Lower lobe of right lung (tissue), 2 donors: Measurements from ENCODE around the gene VPS41. TPM values are rescaled to one million over a fixed set of nuclear protein-coding genes. Genes with fewer than 3 reads are reported as not detected.
"Not testable (repeated sequence)": the region's sequence is repeated elsewhere in the genome, so short reads cannot be mapped to it uniquely, and the experiment has no call there.

ENCODE experiments used
- ATAC-seq, 2 donors: fragments of 200-7000 bp; cut with Tn5 transposase; one replicate each; pipeline ENCODE4 v1.9.1; 2020 to 2022; ENCODE audit warnings: mild to moderate bottlenecking in 2 of 2, moderate library complexity in 2 of 2
- DNase-seq: peaks from one replicate; pipeline ENCODE4 v3.0.0-alpha.2; 2020
- H3K27ac ChIP-seq: fragments of 200-600 bp; one replicate; pipeline ENCODE4 v1.8.0; 2022
- H3K27me3 ChIP-seq: fragments of 200-600 bp; one replicate; pipeline ENCODE4 v1.8.0; 2022; ENCODE audit warnings: low read depth
- H3K36me3 ChIP-seq: fragments of 200-600 bp; one replicate; pipeline ENCODE4 v1.8.0; 2022; ENCODE audit warnings: mild to moderate bottlenecking
- H3K4me1 ChIP-seq: fragments of 200-600 bp; one replicate; pipeline ENCODE4 v1.8.0; 2022
- H3K4me3 ChIP-seq: fragments of 200-600 bp; one replicate; pipeline ENCODE4 v1.8.0; 2022; ENCODE audit warnings: mild to moderate bottlenecking
- H3K9me3 ChIP-seq: fragments of 200-600 bp; one replicate; pipeline ENCODE4 v1.8.0; 2022
- intact Hi-C: fragments of 100-400 bp; cut with DNase I; formaldehyde crosslinking; loops from one replicate; pipeline ENCODE4 v1.11.0; 2022
- total RNA-seq: library from RNA; stranded (reverse); fragmentation: NEBNext Ultra II Directional; extraction: Animal tissue kit (Norgen Biotek cat#: 25700); gene quantifications from one replicate; pipeline ENCODE4 v1.2.1, GENCODE V29; 2021
- TF ChIP-seq, protein P1 (sequence below): fragments of 200-600 bp; IDR thresholded peaks from one replicate; pipeline ENCODE4 v1.8.0; 2022; ENCODE audit warnings: antibody characterized with exemption, mild to moderate bottlenecking
- donor health status: DM: no; HTN: yes; CAD: no; lungs with severe emphysema.

VPS41 gene
- total RNA-seq, 1 donor from 2014 or later = 103 TPM

DNA sequence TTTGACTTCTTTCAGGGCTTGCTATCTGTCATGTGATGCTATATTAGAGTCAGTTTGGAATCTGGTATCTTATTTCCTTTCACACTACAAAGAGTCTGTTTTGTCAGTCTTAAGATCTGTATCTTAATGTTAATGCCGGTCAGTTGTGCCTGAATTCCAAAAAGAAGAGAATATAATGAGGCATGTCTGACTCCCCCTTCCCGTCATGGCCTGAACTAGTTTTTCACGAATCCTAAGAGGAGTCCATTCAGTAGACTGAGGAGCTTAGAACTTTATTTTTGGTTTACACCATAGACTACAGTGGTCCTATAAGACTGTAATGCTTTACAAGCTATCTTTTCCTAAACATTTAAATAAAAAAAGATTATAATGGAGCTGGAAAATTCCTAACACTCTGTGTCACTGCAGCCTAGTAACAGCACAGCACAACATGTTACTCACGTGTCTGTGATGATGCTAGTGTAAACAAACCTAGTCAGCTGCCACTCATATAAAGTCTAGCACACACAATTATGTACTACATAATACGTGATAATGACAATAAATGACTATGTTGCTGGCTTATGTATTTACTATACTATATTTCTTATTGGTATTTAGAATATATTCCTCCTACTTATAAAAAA lies 50.6 kb downstream of the VPS41 start:
- Histone ChIP-seq H3K9me3 (no peaks in the 10 kb centered on the region), H3K36me3 (peaks cover 3% of the 10 kb centered on the region), H3K4me3 (no peak overlapping the region), H3K27ac (no peak overlapping the region), H3K27me3 (no peaks in the 10 kb centered on the region), H3K4me1 (peaks cover 4% of the 10 kb centered on the region)
- intact Hi-C loops = no loop called here
- TF ChIP-seq, protein P1, sequence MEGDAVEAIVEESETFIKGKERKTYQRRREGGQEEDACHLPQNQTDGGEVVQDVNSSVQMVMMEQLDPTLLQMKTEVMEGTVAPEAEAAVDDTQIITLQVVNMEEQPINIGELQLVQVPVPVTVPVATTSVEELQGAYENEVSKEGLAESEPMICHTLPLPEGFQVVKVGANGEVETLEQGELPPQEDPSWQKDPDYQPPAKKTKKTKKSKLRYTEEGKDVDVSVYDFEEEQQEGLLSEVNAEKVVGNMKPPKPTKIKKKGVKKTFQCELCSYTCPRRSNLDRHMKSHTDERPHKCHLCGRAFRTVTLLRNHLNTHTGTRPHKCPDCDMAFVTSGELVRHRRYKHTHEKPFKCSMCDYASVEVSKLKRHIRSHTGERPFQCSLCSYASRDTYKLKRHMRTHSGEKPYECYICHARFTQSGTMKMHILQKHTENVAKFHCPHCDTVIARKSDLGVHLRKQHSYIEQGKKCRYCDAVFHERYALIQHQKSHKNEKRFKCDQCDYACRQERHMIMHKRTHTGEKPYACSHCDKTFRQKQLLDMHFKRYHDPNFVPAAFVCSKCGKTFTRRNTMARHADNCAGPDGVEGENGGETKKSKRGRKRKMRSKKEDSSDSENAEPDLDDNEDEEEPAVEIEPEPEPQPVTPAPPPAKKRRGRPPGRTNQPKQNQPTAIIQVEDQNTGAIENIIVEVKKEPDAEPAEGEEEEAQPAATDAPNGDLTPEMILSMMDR = no peak
- ATAC-seq (peak; percentile 35 to 47), DNase-seq (no peak)

DNA sequence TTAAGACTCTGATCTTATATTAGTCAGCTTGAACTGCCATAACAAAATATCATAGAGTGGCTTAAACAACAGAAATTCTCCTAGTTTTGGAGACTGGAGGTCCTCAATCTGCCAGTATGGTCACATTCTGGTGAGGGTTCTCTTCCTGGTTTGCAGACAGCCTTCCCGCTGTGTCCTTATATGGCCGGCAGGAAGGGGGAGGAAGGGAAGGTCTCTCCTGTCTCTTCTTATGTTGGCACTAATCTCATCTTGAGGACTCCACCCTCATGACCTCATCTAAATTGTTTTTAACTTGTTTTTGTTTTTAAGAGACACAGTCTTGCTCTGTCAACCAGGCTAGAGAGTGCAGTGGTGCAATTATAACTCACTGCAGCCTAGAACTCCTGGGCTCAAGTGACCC lies 53.1 kb downstream of the VPS41 start:
- Histone ChIP-seq H3K9me3 (no peaks in the 10 kb centered on the region), H3K27ac (no peak overlapping the region), H3K36me3 (no peaks in the 10 kb centered on the region), H3K4me3 (no peak overlapping the region), H3K27me3 (no peaks in the 10 kb centered on the region), H3K4me1 (peaks cover 4% of the 10 kb centered on the region)
- ATAC-seq (no peak), DNase-seq (no peak)
- TF ChIP-seq, protein P1 = no peak
- intact Hi-C loops = no loop called here

DNA sequence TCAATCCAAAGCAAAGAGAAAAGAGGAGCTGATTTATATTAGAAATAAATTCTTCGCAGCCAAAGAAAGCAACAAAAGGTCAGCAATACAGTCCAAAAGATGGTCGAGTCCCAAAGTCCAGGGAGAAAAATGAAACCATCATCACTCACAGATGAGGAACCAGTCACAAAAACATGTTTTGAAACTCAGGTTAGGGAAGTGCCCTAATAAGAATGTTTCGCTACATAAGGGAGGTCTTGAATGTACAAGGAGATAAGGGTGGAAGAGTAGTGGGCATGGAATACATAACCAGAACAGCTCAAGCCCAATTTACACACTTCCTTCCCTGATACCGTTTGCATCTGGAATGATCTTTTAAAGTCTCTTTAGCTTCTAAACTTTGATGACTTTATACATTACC lies 53.6 kb downstream of the VPS41 start:
- Histone ChIP-seq H3K9me3 (no peaks in the 10 kb centered on the region), H3K4me1 (peaks cover 4% of the 10 kb centered on the region), H3K27ac (no peak overlapping the region), H3K4me3 (no peak overlapping the region), H3K27me3 (no peaks in the 10 kb centered on the region), H3K36me3 (no peaks in the 10 kb centered on the region)
- TF ChIP-seq, protein P1 = no peak
- no peak for ATAC-seq
- DNase-seq = no peak
- intact Hi-C loops = no loop called here

DNA sequence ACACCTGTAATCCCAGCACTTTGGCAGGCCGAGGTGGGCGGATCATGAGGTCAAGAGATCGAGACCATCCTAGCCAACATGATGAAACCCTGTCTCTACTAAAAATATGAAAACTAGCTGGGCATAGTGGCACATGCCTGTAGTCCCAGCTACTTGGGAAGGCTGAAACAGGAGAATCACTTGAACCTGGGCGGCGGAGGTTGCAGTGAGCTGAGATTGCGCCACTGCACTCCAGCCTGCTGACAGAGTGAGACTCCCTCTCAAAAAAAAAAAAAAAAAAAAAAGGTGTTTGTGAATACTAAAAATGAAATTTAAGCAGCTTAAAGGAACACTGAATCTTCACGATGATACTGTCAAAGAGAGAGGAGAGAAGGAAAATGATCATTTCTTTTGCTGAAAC lies 54.0 kb downstream of the VPS41 start:
- H3K4me1 ChIP-seq, H3K4me3 ChIP-seq, ATAC-seq, intact Hi-C loops, H3K36me3 ChIP-seq, H3K9me3 ChIP-seq, H3K27ac ChIP-seq, H3K27me3 ChIP-seq: not testable (repeated sequence)
- DNase-seq = peak; percentile 60

DNA sequence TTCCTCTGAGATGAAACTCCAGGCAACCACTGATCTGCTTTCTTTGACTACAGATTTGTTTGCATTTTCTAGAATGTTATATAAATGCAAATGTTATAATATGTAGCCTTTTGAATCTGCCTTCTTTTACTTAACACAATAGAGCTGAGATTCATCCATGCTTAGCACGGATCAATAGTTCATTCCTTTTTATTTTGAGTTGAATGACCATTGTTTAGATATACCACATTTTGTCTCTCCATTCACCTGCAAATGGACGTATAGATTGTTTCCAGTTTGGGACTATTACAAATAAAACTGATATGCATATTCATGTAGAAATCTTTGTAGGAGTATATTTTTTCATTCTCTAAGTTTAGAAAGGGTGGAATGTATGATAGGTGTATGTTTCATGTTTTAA lies 57.7 kb downstream of the VPS41 start:
- intact Hi-C loops = no loop called here
- no peak for DNase-seq
- no peaks in the 10 kb centered on the region for H3K9me3 ChIP-seq
- H3K4me3 ChIP-seq = no peak overlapping the region
- TF ChIP-seq, protein P1 = no peak
- no peak overlapping the region for H3K27ac ChIP-seq
- no peak for ATAC-seq
- no peaks in the 10 kb centered on the region for H3K36me3 ChIP-seq
- peaks cover 4% of the 10 kb centered on the region for H3K4me1 ChIP-seq
- no peaks in the 10 kb centered on the region for H3K27me3 ChIP-seq

DNA sequence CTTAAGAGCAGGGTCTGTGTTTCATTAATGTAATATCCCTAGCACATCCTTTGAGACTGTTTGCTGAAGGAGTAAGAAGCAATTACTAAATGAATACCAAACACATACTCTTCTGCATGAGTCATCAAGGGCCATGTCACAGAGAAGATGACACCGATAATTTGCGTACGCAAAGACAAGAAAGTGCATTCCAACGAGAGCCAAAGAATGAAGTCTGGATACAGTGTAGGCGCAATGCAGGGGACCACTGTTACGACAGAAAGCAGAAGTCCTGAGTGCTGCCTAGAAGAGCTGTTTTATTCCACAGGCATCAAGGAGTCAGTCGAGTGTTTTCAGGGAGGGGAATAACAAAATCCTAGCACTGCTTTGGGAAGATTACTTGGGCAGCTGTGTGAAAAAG lies 62.7 kb downstream of the VPS41 start:
- Histone ChIP-seq H3K27ac (no peak overlapping the region), H3K27me3 (no peaks in the 10 kb centered on the region), H3K36me3 (no peaks in the 10 kb centered on the region), H3K4me3 (no peak overlapping the region), H3K9me3 (no peaks in the 10 kb centered on the region), H3K4me1 (no peaks in the 10 kb centered on the region)
- ATAC-seq (no peak), DNase-seq (no peak)
- TF ChIP-seq, protein P1 = no peak
- intact Hi-C loops = no loop called here
